A549 (cell line): ENCODE data around the gene SRCAP. TPM values are rescaled to one million over a fixed set of nuclear protein-coding genes. Genes with fewer than 3 reads are reported as not detected.

Experiments used
- ATAC-seq, 2 experiments: fragments of 200-7000 bp in 1 of 2; fragments of >200 bp in 1 of 2; cut with Nextera tagmentation in 1 of 2; cut with Tn5 transposase in 1 of 2; 3 replicates each; pipeline versions ENCODE4 v1.8.0 to v1.9.1; 2018 to 2020; ENCODE audit warnings: mild to moderate bottlenecking in 1 of 2, moderate library complexity in 1 of 2
- CTCF ChIA-PET: fragments of 300-600 bp; sonication (Branson Sonifier 250); formaldehyde crosslinking; extraction: SDS; loops from one replicate; lab custom pipeline; 2021; ENCODE audit warnings: antibody characterized with exemption, inconsistent platforms; lab: Yijun Ruan, JAX
- POLR2A ChIA-PET: fragments of 350-600 bp; formaldehyde crosslinking; extraction: SDS; loops from one replicate; lab custom pipeline; 2021; ENCODE audit warnings: antibody characterized with exemption, inconsistent platforms; lab: Yijun Ruan, JAX
- DNase-seq, 2 experiments: peaks; one replicate each; pipeline versions ENCODE4 v3.0.0 to v3.0.0-alpha.2; 2011 to 2016; ENCODE audit warnings: low read depth in 1 of 2, low spot score in 1 of 2
- FAIRE-seq: peaks from 2 replicates; lab custom pipeline; 2011; peaks lifted over from hg19 to GRCh38; lab: Jason Lieb, UNC
- H3K27ac ChIP-seq, 2 experiments: fragments of >200 bp; sonication (Bioruptor Twin); formaldehyde crosslinking; 3 replicates each; pipeline ENCODE4 v1.5.1; 2016 to 2017
- H3K4me1 ChIP-seq: fragments of >200 bp; sonication (Bioruptor Twin); formaldehyde crosslinking; 3 replicates; pipeline ENCODE4 v1.6.1; 2016
- H3K4me2 ChIP-seq: fragments of >200 bp; sonication (Bioruptor Twin); formaldehyde crosslinking; 3 replicates; pipeline ENCODE4 v1.6.1; 2016
- H3K4me3 ChIP-seq: fragments of >200 bp; sonication (Bioruptor Twin); formaldehyde crosslinking; 3 replicates; pipeline ENCODE4 v1.5.1; 2016
- H3K9me3 ChIP-seq: fragments of >200 bp; sonication (Bioruptor Twin); formaldehyde crosslinking; 3 replicates; pipeline ENCODE4 v1.6.1; 2016
- CBX8 ChIP-seq: fragments of 200-600 bp; sonication (generic); IDR thresholded peaks from 2 replicates; pipeline ENCODE4 v1.6.1; 2016
- CEBPB ChIP-seq, 2 experiments: fragments of >200 bp in 1 of 2; sonication (Bioruptor Twin) in 1 of 2; formaldehyde crosslinking in 1 of 2; IDR thresholded peaks; 2 replicates each; pipeline ENCODE4 v1.6.1; 2012 to 2016
- CHD4 ChIP-seq: fragments of 200-600 bp; sonication (generic); IDR thresholded peaks from 2 replicates; pipeline ENCODE4 v1.6.1; 2016; ENCODE audit warnings: antibody characterized with exemption, mild to moderate bottlenecking, borderline replicate concordance
- FOSL2 ChIP-seq, 2 experiments: fragments of 450-650 bp in 1 of 2; fragments of >200 bp in 1 of 2; sonication (Bioruptor Twin) in 1 of 2; formaldehyde crosslinking; IDR thresholded peaks; 2 replicates each; pipeline versions ENCODE4 v1.5.0 to v1.6.1; 2016 to 2020; ENCODE audit warnings: mild to moderate bottlenecking in 1 of 2, moderate library complexity in 1 of 2
- GATA3 ChIP-seq: IDR thresholded peaks from 2 replicates; pipeline ENCODE4 v1.6.1; 2012; ENCODE audit warnings: borderline replicate concordance
- HEYL ChIP-seq: fragments of 250-450 bp; sonication (Bioruptor Pico); IDR thresholded peaks from 2 replicates; pipeline ENCODE4 v1.8.0; 2021; ENCODE audit warnings: mild to moderate bottlenecking, moderate library complexity
- JUN ChIP-seq, 2 experiments: fragments of >200 bp; sonication (Bioruptor Twin); formaldehyde crosslinking; IDR thresholded peaks; 2 replicates in 1 of 2; 3 replicates in 1 of 2; pipeline ENCODE4 v1.6.1; 2016 to 2017
- MAZ ChIP-seq: fragments of 150-350 bp; IDR thresholded peaks from 2 replicates; pipeline ENCODE4 v1.6.1; 2014; ENCODE audit warnings: antibody characterized with exemption, low read depth, low read length, borderline replicate concordance
- MYC ChIP-seq: IDR thresholded peaks from 2 replicates; pipeline ENCODE4 v1.6.1; 2012; ENCODE audit warnings: mild to moderate bottlenecking, inconsistent platforms, low read length, improper control_type of control experiment, borderline replicate concordance
- PHF8 ChIP-seq: fragments of 200-600 bp; sonication (generic); IDR thresholded peaks from 2 replicates; pipeline ENCODE4 v1.6.1; 2016; ENCODE audit warnings: low read depth, mild to moderate bottlenecking, antibody characterized with exemption, moderate library complexity, borderline replicate concordance
- POLR2A ChIP-seq: IDR thresholded peaks from 2 replicates; pipeline ENCODE4 v1.6.1; 2012; ENCODE audit warnings: mild to moderate bottlenecking, low read length
- RAD21 ChIP-seq, 2 experiments: fragments of >200 bp in 1 of 2; sonication (Bioruptor Twin) in 1 of 2; formaldehyde crosslinking in 1 of 2; IDR thresholded peaks in 1 of 2; conservative IDR thresholded peaks in 1 of 2; 2 replicates in 1 of 2; 3 replicates in 1 of 2; pipeline ENCODE4 v1.6.1; 2012 to 2018; ENCODE audit warnings: inconsistent platforms in 1 of 2
- RFX5 ChIP-seq: fragments of 450-650 bp; IDR thresholded peaks from 2 replicates; pipeline ENCODE4 v1.7.1; 2014; ENCODE audit warnings: antibody characterized with exemption, mild to moderate bottlenecking, moderate library complexity
- SMC3 ChIP-seq: fragments of >200 bp; sonication (Bioruptor Twin); formaldehyde crosslinking; IDR thresholded peaks from 3 replicates; pipeline ENCODE4 v1.6.1; 2018; ENCODE audit warnings: inconsistent platforms
- SREBF2 ChIP-seq: fragments of 450-650 bp; IDR thresholded peaks from 2 replicates; pipeline ENCODE4 v1.6.1; 2014; ENCODE audit warnings: mild to moderate bottlenecking, moderate library complexity
- TFCP2L1 ChIP-seq: fragments of 250-450 bp; sonication (Bioruptor Pico); IDR thresholded peaks from 2 replicates; pipeline ENCODE4 v1.5.0; 2021; ENCODE audit warnings: mild to moderate bottlenecking
- TP53 ChIP-seq: fragments of 250-450 bp; sonication (Bioruptor Pico); IDR thresholded peaks from 2 replicates; pipeline ENCODE4 v1.5.0; 2021; ENCODE audit warnings: mild to moderate bottlenecking, moderate library complexity
- ZNF302 ChIP-seq: fragments of 250-450 bp; sonication (Bioruptor Pico); IDR thresholded peaks from 2 replicates; pipeline ENCODE4 v1.9.0; 2021; ENCODE audit warnings: inconsistent platforms, mild to moderate bottlenecking, moderate library complexity
- WGBS: methylation state at CpG from one replicate; pipeline ENCODE4 v1.1.6; 2017; ENCODE audit errors: missing lambda C conversion rate; 5-methylcytosine and 5-hydroxymethylcytosine counted together
- polyA plus RNA-seq, 4 experiments: library from polyadenylated mRNA; depleted of rRNA in 3 of 4; stranded (reverse); fragments of >200 nt; fragmentation: RNase III in 1 of 4; extraction: RNeasy Plus Mini Kit Qiagen cat#74134 plus additional on column Dnase treatment in 1 of 4; gene quantifications; 2 replicates in 3 of 4; 3 replicates in 1 of 4; pipeline ENCODE4 v1.2.3, GENCODE V29; 2011 to 2017
- TF ChIP-seq, protein P1 (sequence below): fragments of >200 bp; sonication (Bioruptor Twin); formaldehyde crosslinking; IDR thresholded peaks from 3 replicates; pipeline ENCODE4 v1.5.1; 2016
- TF ChIP-seq, protein P2 (sequence below): IDR thresholded peaks from 2 replicates; pipeline ENCODE4 v1.6.1; 2012
- TF ChIP-seq, protein P3 (sequence below): fragments of 450-650 bp; IDR thresholded peaks from 2 replicates; pipeline ENCODE4 v1.6.1; 2014; ENCODE audit warnings: antibody characterized with exemption
- TF ChIP-seq, protein P4 (sequence below): IDR thresholded peaks from 2 replicates; pipeline ENCODE4 v1.6.1; 2012

Gene SRCAP
- polyA plus RNA-seq, 2 of the 4 experiments (the other 2 are of a cell fraction): 6.2 to 19.9 TPM

DNA sequence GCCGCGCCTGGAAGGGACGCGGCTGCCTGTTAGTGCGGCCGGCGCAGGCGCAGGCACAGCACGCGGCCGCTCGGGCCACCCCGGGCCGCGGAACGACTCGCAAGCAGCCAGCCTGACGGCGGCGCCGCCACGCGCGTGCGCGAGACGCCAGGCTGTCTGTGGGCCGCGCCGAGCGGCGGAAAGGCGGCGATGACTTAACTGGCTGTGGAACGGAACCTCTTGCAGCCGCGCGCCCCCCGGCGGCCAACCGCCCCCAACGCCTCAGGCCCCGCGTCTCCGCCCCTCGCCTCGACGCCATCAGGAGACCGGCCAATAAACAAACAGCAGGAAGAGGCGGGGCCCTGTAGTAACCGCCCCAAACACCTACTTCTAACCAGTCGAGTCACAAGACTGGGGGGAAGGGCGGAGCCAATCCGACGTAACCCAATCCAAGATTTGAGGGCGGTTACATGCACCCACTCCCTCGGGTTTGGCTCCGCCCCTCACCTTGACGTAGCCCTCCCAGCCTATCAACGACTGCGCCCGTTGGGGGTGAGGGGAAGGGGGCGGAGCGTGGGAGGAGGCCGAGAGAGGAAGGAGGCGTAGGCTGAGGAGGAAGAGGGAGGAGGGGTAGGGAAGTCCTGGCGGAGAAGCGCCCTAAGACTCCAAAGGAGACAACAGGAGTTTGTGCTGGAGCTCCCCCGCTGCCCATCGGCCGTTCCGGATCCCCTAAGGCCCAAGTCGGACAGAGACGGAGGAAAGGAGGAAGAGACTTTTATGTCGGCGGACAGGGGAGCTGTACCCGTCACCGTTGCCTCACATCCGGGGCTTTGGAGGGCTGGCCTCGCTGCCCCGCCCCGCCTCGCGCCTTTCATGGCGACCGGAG, 40.9 kb upstream of the SRCAP start, which contains the start of gene FBRS:
TSS of gene FBRS (plus strand) at position 566 of the 865 bp plus-strand sequence. CDS start 1,088 bp downstream, outside the sequence.
- H3K4me3 ChIP-seq: peak within 1 kb of the TSS; percentile 90
- peak within 1 kb of the TSS; percentile 96 for H3K4me2 ChIP-seq
- H3K27ac ChIP-seq: peak within 1 kb of the TSS; percentile 87 to 99
- peaks cover 23% of the 10 kb centered on the region for H3K4me1 ChIP-seq
- peak; percentile 81 for FAIRE-seq
- WGBS: 2% methylated on average over 35 of the region's 86 CpGs
- ChIA-PET POLR2A (interaction anchor here (0.6 to 2.1 kb wide), 15 partner anchors 8 to 593 kb away, joined by 3 to 14 read pairs (median 4); partner anchors contain the start of genes ALDOA, KAT8, PRR14 and SRCAP), CTCF (interaction anchor here (0.6 to 3.8 kb wide), 11 partner anchors 8 to 228 kb away, joined by 3 to 39 read pairs (median 3); partner anchors contain the start of genes DCTPP1 and PRR14)
- TF ChIP-seq CHD4 (no peak), MAZ (peak; percentile 34; the same call in 1 of the 2 replicates), POLR2A (peak; percentile 83), MYC (peak; percentile 33; the same call in 1 of the 2 replicates), HEYL (CRISPR knock-in tag) (no peak), RAD21 (conservative IDR thresholded peaks at IDR 0.05 in 1 of 2, IDR thresholded peaks at IDR 0.05 in 1 of 2) (peak; percentile 51 to 80), FOSL2 (IDR thresholded peaks at IDR 0.05) (no peak), FOSL2 (CRISPR knock-in tag; IDR thresholded peaks at IDR 0.05) (peak; percentile 48; the same call in 1 of the 2 replicates), TFCP2L1 (CRISPR knock-in tag) (peak; percentile 32; the same call in 1 of the 2 replicates), JUN (IDR thresholded peaks at IDR 0.05) (peak; percentile 23 to 68; a peak in 4 of 5 replicates), PHF8 (peak; percentile 35), ZNF302 (no peak), TP53 (CRISPR knock-in tag) (no peak), SREBF2 (no peak), GATA3 (0 out of 2 replicates have a peak, but pooled peaks have one; percentile 27), SMC3 (peak; percentile 61), CEBPB (IDR thresholded peaks at IDR 0.05) (0 out of 4 replicates have a peak, but pooled peaks of 1 of the 2 experiments have one; percentile 25), CBX8 (no peak), RFX5 (peak; percentile 58; the same call in 1 of the 2 replicates)
- TF ChIP-seq, protein P1, sequence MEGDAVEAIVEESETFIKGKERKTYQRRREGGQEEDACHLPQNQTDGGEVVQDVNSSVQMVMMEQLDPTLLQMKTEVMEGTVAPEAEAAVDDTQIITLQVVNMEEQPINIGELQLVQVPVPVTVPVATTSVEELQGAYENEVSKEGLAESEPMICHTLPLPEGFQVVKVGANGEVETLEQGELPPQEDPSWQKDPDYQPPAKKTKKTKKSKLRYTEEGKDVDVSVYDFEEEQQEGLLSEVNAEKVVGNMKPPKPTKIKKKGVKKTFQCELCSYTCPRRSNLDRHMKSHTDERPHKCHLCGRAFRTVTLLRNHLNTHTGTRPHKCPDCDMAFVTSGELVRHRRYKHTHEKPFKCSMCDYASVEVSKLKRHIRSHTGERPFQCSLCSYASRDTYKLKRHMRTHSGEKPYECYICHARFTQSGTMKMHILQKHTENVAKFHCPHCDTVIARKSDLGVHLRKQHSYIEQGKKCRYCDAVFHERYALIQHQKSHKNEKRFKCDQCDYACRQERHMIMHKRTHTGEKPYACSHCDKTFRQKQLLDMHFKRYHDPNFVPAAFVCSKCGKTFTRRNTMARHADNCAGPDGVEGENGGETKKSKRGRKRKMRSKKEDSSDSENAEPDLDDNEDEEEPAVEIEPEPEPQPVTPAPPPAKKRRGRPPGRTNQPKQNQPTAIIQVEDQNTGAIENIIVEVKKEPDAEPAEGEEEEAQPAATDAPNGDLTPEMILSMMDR: peak; percentile 88
- TF ChIP-seq, protein P2, sequence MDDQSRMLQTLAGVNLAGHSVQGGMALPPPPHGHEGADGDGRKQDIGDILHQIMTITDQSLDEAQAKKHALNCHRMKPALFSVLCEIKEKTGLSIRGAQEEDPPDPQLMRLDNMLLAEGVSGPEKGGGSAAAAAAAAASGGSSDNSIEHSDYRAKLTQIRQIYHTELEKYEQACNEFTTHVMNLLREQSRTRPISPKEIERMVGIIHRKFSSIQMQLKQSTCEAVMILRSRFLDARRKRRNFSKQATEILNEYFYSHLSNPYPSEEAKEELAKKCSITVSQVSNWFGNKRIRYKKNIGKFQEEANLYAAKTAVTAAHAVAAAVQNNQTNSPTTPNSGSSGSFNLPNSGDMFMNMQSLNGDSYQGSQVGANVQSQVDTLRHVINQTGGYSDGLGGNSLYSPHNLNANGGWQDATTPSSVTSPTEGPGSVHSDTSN: peak; percentile 11; the same call in 1 of the 2 replicates
- TF ChIP-seq, protein P3, sequence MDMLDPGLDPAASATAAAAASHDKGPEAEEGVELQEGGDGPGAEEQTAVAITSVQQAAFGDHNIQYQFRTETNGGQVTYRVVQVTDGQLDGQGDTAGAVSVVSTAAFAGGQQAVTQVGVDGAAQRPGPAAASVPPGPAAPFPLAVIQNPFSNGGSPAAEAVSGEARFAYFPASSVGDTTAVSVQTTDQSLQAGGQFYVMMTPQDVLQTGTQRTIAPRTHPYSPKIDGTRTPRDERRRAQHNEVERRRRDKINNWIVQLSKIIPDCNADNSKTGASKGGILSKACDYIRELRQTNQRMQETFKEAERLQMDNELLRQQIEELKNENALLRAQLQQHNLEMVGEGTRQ: peak; percentile 48; the same call in 1 of the 2 replicates
- TF ChIP-seq, protein P4, sequence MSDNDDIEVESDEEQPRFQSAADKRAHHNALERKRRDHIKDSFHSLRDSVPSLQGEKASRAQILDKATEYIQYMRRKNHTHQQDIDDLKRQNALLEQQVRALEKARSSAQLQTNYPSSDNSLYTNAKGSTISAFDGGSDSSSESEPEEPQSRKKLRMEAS: peak; percentile 74
- DNase-seq: peak; percentile 97 to 100
- peak; percentile 83 to 90 for ATAC-seq
- H3K9me3 ChIP-seq: no peaks in the 10 kb centered on the region
